Dendritic cell treated with granulocyte-macrophage colony-stimulating factor and Interleukin-4, amounts not matched to agents 40 ng/mL and 50 ng/mL, for 4 days (primary cell): ENCODE data around the gene STK11IP.
"Not testable (repeated sequence)": the region's sequence is repeated elsewhere in the genome, so short reads cannot be mapped to it uniquely, and the experiment has no call there.

Experiments
- H3K27ac Mint-ChIP-seq: one replicate; pipeline ENCODE4 v1.8.0; 2022; ENCODE audit warnings: mild to moderate bottlenecking, mixed read lengths
- H3K27me3 Mint-ChIP-seq: one replicate; pipeline ENCODE4 v1.8.0; 2022; ENCODE audit warnings: mild to moderate bottlenecking, mixed read lengths
- H3K36me3 Mint-ChIP-seq: one replicate; pipeline ENCODE4 v1.8.0; 2022; ENCODE audit warnings: low read depth, mixed read lengths
- H3K4me1 Mint-ChIP-seq: one replicate; pipeline ENCODE4 v1.8.0; 2022; ENCODE audit warnings: low read depth, mixed read lengths
- H3K4me3 Mint-ChIP-seq: one replicate; pipeline ENCODE4 v1.8.0; 2022; ENCODE audit warnings: mild to moderate bottlenecking, moderate library complexity, mixed read lengths
- H3K9me3 Mint-ChIP-seq: one replicate; pipeline ENCODE4 v1.8.0; 2022; ENCODE audit warnings: mixed read lengths
- intact Hi-C: fragments of 100-400 bp; cut with micrococcal nuclease; formaldehyde crosslinking; loops from one replicate; pipeline ENCODE4 v1.15.0; 2022

Gene STK11IP

DNA sequence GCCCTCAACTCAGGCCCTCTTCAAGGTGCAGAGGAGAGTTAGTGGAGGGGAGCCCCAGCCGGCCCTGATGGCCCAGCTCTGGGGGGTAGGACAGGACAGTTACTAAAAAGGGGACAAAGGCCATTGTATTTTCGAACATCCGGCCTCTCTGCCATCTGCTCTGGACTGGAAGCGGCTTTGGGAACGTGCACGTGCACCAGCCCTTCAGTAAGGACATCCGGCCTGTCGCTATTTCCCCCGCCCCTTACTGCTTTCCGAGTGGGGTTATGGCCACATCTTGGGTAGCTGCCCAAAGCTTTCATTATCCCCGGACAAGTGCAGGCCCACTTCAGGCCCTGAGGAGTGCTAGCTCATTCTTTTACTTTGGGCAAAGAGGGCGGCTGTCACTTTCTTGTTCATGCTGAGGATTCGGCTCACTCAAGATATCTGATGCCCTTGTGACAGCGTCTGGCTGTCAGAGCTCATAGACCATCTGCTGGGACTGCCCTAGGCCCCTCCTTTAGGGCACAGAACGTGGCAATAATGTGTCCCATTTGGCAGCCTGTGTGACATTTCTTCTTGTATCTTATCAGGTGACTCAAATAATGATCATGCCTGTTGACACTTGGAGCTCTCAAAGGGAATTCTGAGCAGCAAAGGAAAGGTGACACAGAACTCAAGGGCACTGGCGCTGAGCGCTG, 47.3 kb downstream of the STK11IP start:
- intact Hi-C loops: loop anchor here (5.0 kb wide), 1 partner anchor 48 kb away; the partner anchor contains the start of gene STK11IP
- Mint-ChIP-seq H3K4me1 (peaks cover 13% of the 10 kb centered on the region), H3K27ac (no peak overlapping the region), H3K27me3 (peaks cover 32% of the 10 kb centered on the region), H3K36me3 (no peaks in the 10 kb centered on the region), H3K9me3 (no peaks in the 10 kb centered on the region), H3K4me3 (no peak overlapping the region)

DNA sequence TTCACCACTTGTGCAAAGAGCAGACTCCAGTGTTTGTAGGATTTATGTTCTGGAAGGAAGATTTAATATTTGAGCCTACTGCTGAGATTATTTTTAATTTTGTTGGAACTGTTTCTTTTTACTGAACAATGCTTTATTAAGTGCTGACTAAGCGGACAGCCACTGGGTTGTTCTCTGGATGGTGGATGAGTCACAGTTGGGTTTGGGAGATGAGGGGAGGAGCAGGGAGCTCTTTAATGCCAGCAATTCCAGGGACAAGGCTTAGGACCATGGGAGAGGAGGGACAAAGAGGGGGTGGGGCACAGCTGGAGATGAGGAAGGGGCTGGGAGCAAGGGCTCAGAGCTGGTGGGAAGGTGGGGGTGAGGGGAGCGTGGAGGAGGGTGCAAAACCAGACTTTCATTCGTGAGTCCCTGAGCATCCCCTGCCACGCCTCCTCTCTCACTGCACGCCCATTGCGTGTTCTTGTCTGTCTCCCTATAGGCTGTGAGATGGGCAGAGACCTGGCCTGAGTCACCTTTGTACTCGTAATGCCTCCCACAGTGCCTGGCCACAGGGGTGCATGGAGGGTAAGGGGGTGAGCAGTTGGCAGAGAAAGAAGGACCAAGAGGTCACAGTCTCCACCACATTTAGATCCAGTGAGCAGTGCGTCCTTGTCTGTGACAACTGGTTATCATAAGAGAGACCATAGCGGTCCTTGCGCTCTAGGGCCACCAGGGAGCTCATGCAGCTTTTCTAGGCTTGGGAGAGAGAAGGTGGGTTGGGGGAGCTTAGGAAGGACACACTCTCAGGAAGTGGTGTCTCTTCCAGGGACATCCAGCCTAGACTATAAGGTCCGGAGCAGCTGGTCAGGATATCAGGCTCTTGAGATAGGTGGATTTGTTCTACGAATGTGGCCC, 48.2 kb downstream of the STK11IP start:
- Mint-ChIP-seq H3K27ac (no peak overlapping the region), H3K27me3 (peaks cover 38% of the 10 kb centered on the region), H3K4me1 (peaks cover 13% of the 10 kb centered on the region), H3K4me3 (no peak overlapping the region), H3K36me3 (no peaks in the 10 kb centered on the region), H3K9me3 (no peaks in the 10 kb centered on the region)
- intact Hi-C loops: no loop called here

DNA sequence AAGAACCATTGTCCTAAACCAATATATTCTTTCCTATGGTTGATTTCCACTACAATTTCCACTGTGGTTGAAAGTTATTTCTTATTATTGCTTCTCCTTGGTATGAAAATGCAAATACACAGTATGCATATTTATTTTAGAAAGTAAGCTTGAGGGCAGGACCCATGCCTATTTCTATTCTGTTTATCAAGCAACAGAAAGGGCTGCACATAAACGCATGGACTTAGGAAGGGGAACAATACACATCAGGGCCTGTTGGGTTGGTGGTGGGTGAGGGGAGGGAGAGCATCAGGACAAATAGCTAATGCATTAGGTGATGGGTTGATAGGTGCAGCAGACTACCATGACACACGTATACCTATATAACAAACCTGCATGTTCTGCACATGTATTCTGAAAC, 50.5 kb downstream of the STK11IP start:
- no peaks in the 10 kb centered on the region for H3K4me1 Mint-ChIP-seq
- no peak overlapping the region for H3K4me3 Mint-ChIP-seq
- peaks cover 38% of the 10 kb centered on the region for H3K27me3 Mint-ChIP-seq
- no peak overlapping the region for H3K27ac Mint-ChIP-seq
- intact Hi-C loops: no loop called here
- no peaks in the 10 kb centered on the region for H3K9me3 Mint-ChIP-seq
- H3K36me3 Mint-ChIP-seq: no peaks in the 10 kb centered on the region

DNA sequence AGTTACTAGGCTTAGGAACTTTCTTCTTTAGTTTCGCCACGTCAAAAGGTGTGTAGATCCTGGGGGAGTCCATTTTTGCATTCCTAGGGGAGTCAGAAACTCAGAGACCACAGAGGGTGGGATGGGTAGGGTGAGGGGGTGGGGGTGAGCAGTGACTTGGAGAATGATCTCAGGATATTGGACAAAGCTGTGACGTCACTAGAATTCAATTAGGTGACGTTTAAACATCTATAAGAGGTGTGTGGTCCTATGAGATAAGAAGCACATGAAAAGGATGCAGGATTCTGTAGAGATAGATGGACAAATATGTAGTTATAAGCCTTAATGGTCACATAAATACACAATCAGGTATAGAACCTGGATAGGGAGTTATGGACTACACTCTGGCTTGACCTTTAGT, 51.3 kb downstream of the STK11IP start:
- H3K27ac Mint-ChIP-seq: no peak overlapping the region
- intact Hi-C loops: no loop called here
- peaks cover 39% of the 10 kb centered on the region for H3K27me3 Mint-ChIP-seq
- no peaks in the 10 kb centered on the region for H3K36me3 Mint-ChIP-seq
- H3K4me3 Mint-ChIP-seq: no peak overlapping the region
- no peaks in the 10 kb centered on the region for H3K4me1 Mint-ChIP-seq
- no peaks in the 10 kb centered on the region for H3K9me3 Mint-ChIP-seq

DNA sequence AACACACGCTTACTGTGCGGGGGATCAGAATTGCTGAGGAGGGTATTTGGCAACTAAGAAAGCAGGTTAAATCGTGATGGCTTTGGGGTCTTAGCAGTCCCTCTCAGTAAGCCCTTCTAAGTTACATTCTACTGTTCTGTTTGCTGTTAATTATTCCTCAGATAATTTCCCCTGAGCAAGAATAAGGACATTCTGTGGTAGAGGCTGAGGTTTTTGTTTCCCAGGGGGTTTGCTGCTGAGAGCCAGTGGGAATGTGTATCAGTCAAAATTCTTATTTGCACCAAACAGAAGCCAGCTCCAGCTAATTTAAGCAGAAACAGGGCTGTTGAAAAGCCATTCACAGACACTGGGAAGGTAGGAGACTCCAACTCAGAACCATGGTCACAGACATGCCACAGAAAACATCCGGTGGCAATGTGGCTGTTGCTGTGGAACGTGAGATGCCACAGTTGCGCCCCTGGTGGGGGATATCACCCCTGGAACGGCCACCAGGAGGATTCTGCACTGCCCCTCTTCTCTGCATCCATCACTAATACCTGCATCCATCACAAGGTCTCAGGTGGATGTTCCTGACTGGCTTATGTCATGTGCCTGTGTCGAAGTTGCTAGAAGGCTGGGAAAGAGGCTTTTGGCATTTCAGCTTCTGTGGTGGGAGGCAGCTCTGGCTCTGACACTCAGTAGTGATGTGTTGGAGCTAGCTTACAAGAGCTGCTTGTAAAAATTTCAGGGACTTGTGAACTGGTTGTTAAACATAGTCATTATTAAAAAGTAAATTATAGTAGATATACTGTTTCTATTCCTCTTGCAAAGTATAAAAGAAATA, 53.0 kb downstream of the STK11IP start:
- Mint-ChIP-seq H3K27ac (no peak overlapping the region), H3K36me3 (no peaks in the 10 kb centered on the region), H3K4me1 (no peaks in the 10 kb centered on the region), H3K9me3 (no peaks in the 10 kb centered on the region), H3K27me3 (peaks cover 40% of the 10 kb centered on the region), H3K4me3 (no peak overlapping the region)
- intact Hi-C loops: no loop called here

DNA sequence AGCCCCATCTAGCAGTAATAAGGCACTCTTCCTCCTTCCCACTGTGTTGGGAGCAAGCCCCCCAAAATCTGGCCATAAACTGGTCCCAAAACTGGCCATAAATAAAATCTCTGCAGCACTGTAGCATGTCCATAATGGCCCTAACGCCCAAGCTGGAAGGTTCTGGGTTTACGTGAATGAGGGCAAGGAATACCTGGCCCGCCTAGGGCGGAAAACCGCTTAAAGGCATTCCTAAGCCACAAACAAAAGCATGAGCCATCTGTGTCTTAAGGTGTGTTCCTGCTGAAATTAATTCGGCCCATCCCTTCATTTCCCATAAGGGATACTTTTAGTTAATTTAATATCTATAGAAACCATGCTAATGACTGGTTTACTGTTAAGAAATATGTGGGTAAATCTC, 54.0 kb downstream of the STK11IP start:
- H3K27ac Mint-ChIP-seq, H3K9me3 Mint-ChIP-seq, H3K4me1 Mint-ChIP-seq, intact Hi-C loops, H3K4me3 Mint-ChIP-seq, H3K36me3 Mint-ChIP-seq: not testable (repeated sequence)
- H3K27me3 Mint-ChIP-seq: peaks cover 41% of the 10 kb centered on the region

DNA sequence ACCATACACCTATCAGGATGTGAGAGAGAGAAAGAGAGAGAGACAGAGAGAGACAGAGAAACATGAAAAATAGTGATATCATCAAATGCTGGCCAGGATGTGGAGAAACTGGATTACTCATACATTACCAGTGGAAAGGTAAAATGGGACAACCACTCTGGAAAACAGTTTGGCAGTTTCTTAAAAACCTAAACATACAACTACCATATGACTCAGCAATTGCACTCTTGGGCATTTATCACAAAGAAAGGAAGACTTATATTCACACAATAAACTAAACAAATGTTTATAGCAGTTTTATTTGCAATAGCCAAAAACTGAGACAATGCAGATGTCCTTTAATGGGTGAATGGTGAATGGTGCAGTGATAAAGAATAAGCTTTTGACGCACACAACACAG, 58.9 kb downstream of the STK11IP start:
- no peak overlapping the region for H3K4me3 Mint-ChIP-seq
- H3K4me1 Mint-ChIP-seq: no peaks in the 10 kb centered on the region
- peaks cover 16% of the 10 kb centered on the region for H3K9me3 Mint-ChIP-seq
- intact Hi-C loops: no loop called here
- no peaks in the 10 kb centered on the region for H3K36me3 Mint-ChIP-seq
- H3K27ac Mint-ChIP-seq: no peak overlapping the region
- H3K27me3 Mint-ChIP-seq: peaks cover 38% of the 10 kb centered on the region

DNA sequence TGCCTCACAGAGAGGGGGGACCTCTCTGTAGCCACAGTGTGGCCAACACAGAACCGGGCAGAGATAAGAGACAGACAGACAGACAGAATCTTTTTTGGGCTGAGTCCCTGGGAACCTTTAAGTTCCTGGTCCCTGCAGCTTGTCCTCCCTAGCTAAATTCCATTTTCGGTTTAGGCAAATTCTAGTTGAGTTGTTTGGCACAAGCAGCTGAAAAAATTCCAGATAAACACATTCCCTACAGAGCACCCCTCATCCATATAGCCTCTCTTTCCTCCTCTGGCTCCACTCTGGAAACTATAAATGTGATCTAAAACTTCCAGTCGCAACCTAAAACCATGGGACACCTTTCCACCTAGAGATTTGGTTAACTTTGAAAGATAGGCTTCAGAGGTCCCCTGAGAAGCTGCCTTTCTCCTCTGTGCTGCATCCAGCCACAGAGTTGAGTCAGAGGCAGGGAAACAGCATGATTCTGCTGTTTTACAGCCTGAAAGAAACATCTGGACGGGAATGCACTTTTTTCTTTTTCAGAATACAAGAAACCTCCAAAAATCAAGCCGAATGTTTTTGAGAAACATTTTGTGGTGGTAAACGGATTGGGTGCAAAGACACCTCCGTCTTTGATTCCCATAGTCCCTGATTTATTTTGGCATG, 60.7 kb downstream of the STK11IP start:
- no peaks in the 10 kb centered on the region for H3K36me3 Mint-ChIP-seq
- H3K27ac Mint-ChIP-seq: no peak overlapping the region
- peaks cover 29% of the 10 kb centered on the region for H3K27me3 Mint-ChIP-seq
- no peaks in the 10 kb centered on the region for H3K4me1 Mint-ChIP-seq
- no peak overlapping the region for H3K4me3 Mint-ChIP-seq
- peaks cover 25% of the 10 kb centered on the region for H3K9me3 Mint-ChIP-seq
- intact Hi-C loops: no loop called here

DNA sequence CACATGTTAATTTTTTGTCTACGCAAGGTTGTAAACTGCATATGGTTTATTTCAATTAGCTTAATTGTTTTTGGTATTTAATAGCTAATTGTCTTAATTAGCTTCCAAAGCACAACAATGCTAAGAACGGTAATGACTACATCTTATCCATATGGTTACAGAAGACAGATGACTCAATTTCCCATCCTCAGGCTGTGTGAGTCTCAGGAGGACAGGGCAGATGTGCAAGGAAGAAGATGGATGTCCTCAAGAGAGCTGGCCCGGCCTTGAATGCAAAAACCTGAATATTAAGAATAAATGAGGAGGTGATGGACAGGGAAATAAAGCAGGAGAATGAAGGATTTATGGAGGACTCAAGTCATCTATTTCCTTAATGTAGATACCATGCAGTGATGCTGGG, 61.2 kb downstream of the STK11IP start:
- peaks cover 25% of the 10 kb centered on the region for H3K9me3 Mint-ChIP-seq
- H3K27me3 Mint-ChIP-seq: peaks cover 28% of the 10 kb centered on the region

DNA sequence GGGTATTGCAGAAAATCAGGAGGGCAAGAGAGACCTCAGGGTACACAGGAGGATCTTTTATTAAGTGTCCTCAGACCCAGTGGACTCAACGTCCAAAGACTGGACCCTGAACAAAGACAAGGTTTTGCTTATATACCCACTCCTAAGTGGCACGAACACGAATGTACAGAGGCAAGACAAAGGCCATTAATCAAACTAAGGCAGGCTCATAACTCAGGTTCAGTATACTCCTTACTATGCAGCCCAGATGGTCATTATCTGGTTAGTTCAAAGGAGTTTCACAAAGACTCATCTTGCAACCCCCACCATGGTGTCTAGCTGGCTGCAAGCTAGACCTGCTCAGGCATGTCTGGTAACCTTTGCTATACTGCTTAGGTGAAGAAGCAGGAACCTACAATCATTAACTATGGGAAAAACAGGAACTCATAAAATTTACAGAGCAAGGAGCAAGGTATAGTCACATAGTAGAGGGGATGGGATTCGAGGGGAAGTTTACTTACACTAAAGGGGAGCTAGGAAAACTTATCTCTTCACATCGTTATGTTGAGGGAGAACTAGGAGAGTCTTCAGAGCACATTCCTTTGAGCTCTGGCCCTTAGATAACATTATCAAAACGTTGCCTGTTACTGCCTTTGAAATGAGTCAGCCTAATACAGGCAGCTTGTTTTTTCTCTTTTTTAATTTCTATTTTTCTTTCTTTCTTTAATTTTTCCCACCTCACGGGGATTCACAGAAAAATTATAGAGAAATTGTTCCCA, 63.7 kb downstream of the STK11IP start:
- Mint-ChIP-seq H3K9me3 (peaks cover 25% of the 10 kb centered on the region), H3K27ac (no peak overlapping the region), H3K36me3 (no peaks in the 10 kb centered on the region), H3K4me1 (no peaks in the 10 kb centered on the region), H3K27me3 (peaks cover 20% of the 10 kb centered on the region), H3K4me3 (no peak overlapping the region)
- intact Hi-C loops: no loop called here

More for the DNA sequence above, 61.2 kb downstream of the STK11IP start:
- intact Hi-C loops: no loop called here
- Mint-ChIP-seq H3K4me3 (no peak overlapping the region), H3K4me1 (no peaks in the 10 kb centered on the region), H3K36me3 (no peaks in the 10 kb centered on the region), H3K27ac (no peak overlapping the region)

DNA sequence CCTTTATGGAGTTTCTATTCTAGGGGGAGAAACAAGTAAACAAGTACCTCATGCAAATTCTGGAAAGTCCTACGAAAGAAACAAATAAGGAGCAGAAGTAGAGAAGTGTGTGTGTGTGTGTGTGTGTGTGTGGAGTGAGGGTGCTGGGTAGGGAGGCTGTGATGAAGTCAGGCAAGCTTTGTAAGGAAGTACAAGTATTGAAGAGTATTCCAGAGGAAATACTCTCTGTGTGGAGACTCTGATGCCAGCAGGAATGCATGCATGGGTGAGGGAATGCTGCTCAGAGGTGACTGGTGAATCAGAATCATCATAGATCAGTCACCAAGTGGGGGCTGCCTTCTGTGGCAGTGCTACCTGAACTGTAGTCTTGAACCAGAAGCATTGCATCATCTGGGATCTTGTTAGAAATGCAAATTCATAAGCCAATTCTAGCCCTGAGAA, 64.3 kb downstream of the STK11IP start:
- no peak overlapping the region for H3K27ac Mint-ChIP-seq
- intact Hi-C loops: no loop called here
- H3K4me1 Mint-ChIP-seq: no peaks in the 10 kb centered on the region
- H3K36me3 Mint-ChIP-seq: no peaks in the 10 kb centered on the region
- peaks cover 16% of the 10 kb centered on the region for H3K27me3 Mint-ChIP-seq
- peaks cover 25% of the 10 kb centered on the region for H3K9me3 Mint-ChIP-seq
- H3K4me3 Mint-ChIP-seq: no peak overlapping the region

DNA sequence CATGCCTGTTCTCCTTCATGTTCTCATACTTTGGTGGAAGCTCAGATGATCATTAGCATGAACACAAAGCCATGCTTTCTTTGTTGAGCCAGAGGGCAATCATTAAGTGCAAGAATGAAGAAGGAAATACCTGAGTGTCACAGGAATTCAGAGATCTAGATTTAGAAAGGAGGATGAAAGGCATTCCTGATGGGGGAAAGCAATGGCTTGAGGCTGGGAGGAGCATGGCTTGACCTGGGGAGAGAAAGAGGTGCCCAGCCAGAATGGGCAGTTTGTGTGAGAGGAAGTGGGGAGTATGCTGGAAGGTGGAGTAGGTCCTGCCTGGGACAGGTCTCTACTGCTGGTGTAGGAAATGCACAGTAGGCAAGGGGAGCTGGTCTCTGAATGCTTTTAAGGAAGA, 64.9 kb downstream of the STK11IP start:
- Mint-ChIP-seq H3K9me3 (peaks cover 25% of the 10 kb centered on the region), H3K4me1 (no peaks in the 10 kb centered on the region), H3K27me3 (peaks cover 16% of the 10 kb centered on the region), H3K27ac (no peak overlapping the region), H3K4me3 (no peak overlapping the region), H3K36me3 (no peaks in the 10 kb centered on the region)
- intact Hi-C loops: no loop called here
